H9 (cell line): ENCODE measurements around the gene HAND1. TPM values are rescaled to one million over a fixed set of nuclear protein-coding genes. Genes with fewer than 3 reads are reported as not detected.

Experiments
- DNase-seq: peaks from one replicate; pipeline ENCODE4 v3.0.0-alpha.2; 2017
- H2AFZ ChIP-seq: one replicate; pipeline ENCODE4 v1.6.1; 2013; ENCODE audit warnings: mild to moderate bottlenecking, low read length, control low read depth, moderate library complexity
- H2AK5ac ChIP-seq: 2 replicates; pipeline ENCODE4 v1.6.1; 2013; ENCODE audit warnings: low read length, control low read depth, mixed read lengths; ENCODE audit not compliant: insufficient read length
- H2BK120ac ChIP-seq: one replicate; pipeline ENCODE4 v1.6.1; 2013; ENCODE audit warnings: low read depth, mild to moderate bottlenecking, low read length, control low read depth, inconsistent platforms; ENCODE audit not compliant: poor library complexity, severe bottlenecking
- H2BK12ac ChIP-seq: 2 replicates; pipeline ENCODE4 v1.6.1; 2013; ENCODE audit warnings: low read length, control low read depth, mixed read lengths, low read depth; ENCODE audit not compliant: insufficient read length
- H2BK15ac ChIP-seq: 2 replicates; pipeline ENCODE4 v1.6.1; 2013; ENCODE audit warnings: low read depth, low read length, control low read depth
- H2BK20ac ChIP-seq: one replicate; pipeline ENCODE4 v1.6.1; 2013; ENCODE audit warnings: low read depth, mild to moderate bottlenecking, low read length, control low read depth, inconsistent platforms; ENCODE audit not compliant: poor library complexity, severe bottlenecking
- H2BK5ac ChIP-seq: 2 replicates; pipeline ENCODE4 v1.6.1; 2013; ENCODE audit warnings: low read length, control low read depth, mixed read lengths; ENCODE audit not compliant: insufficient read length
- H3K14ac ChIP-seq: 2 replicates; pipeline ENCODE4 v1.6.1; 2013; ENCODE audit warnings: low read length, control low read depth; ENCODE audit not compliant: insufficient read depth
- H3K18ac ChIP-seq: 2 replicates; pipeline ENCODE4 v1.6.1; 2013; ENCODE audit warnings: low read depth, mild to moderate bottlenecking, mixed read lengths, low read length, control low read depth; ENCODE audit not compliant: insufficient read length
- H3K23ac ChIP-seq: 2 replicates; pipeline ENCODE4 v1.6.1; 2013; ENCODE audit warnings: low read length, control low read depth, mixed read lengths, low read depth; ENCODE audit not compliant: insufficient read length
- H3K23me2 ChIP-seq: 2 replicates; pipeline ENCODE4 v1.6.1; 2013; ENCODE audit warnings: low read depth, mild to moderate bottlenecking, mixed read lengths, low read length, control low read depth; ENCODE audit not compliant: insufficient read length, poor library complexity, severe bottlenecking
- H3K27ac ChIP-seq: 2 replicates; pipeline ENCODE4 v1.5.1; 2013; ENCODE audit warnings: low read length, control low read depth, mixed read lengths, low read depth; ENCODE audit not compliant: insufficient read length
- H3K27me3 ChIP-seq: 2 replicates; pipeline ENCODE4 v1.6.1; 2013; ENCODE audit warnings: low read length, control low read depth, inconsistent platforms; ENCODE audit not compliant: insufficient read depth
- H3K4ac ChIP-seq: 2 replicates; pipeline ENCODE4 v1.6.1; 2013; ENCODE audit warnings: low read depth, mild to moderate bottlenecking, control low read depth, inconsistent platforms, low read length, moderate library complexity
- H3K4me1 ChIP-seq: 2 replicates; pipeline ENCODE4 v1.6.1; 2013; ENCODE audit warnings: low read length, control low read depth, inconsistent platforms; ENCODE audit not compliant: insufficient read depth
- H3K4me2 ChIP-seq: 2 replicates; pipeline ENCODE4 v1.6.1; 2013; ENCODE audit warnings: low read length, control low read depth, mixed read lengths; ENCODE audit not compliant: insufficient read length, insufficient read depth
- H3K56ac ChIP-seq: 2 replicates; pipeline ENCODE4 v1.6.1; 2013; ENCODE audit warnings: low read depth, mild to moderate bottlenecking, mixed read lengths, low read length, control low read depth; ENCODE audit not compliant: insufficient read length
- H3K79me1 ChIP-seq: 2 replicates; pipeline ENCODE4 v1.6.1; 2013; ENCODE audit warnings: low read depth, mild to moderate bottlenecking, moderate library complexity, low read length, control low read depth, inconsistent platforms; ENCODE audit not compliant: insufficient read depth, poor library complexity, severe bottlenecking
- H3K79me2 ChIP-seq: 2 replicates; pipeline ENCODE4 v1.6.1; 2013; ENCODE audit warnings: low read length, control low read depth, inconsistent platforms; ENCODE audit not compliant: insufficient read depth
- H3K9ac ChIP-seq: 2 replicates; pipeline ENCODE4 v1.6.1; 2013; ENCODE audit warnings: low read length, control low read depth, mixed read lengths; ENCODE audit not compliant: insufficient read length; ENCODE audit errors: extremely low read depth
- H3K9me3 ChIP-seq: one replicate; pipeline ENCODE4 v1.6.1; 2013; ENCODE audit warnings: low read depth, low read length, inconsistent platforms; ENCODE audit not compliant: control insufficient read depth
- H3T11ph ChIP-seq: one replicate; pipeline ENCODE4 v1.6.1; 2013; ENCODE audit warnings: mild to moderate bottlenecking, low read length, control low read depth, inconsistent platforms
- H4K20me1 ChIP-seq: one replicate; pipeline ENCODE4 v1.6.1; 2013; ENCODE audit not compliant: control insufficient read depth, insufficient read length, insufficient read depth
- H4K5ac ChIP-seq: 2 replicates; pipeline ENCODE4 v1.6.1; 2013; ENCODE audit warnings: low read depth, mild to moderate bottlenecking, mixed read lengths, low read length, control low read depth; ENCODE audit not compliant: insufficient read length
- H4K8ac ChIP-seq: replicated peaks from 2 replicates; pipeline ENCODE4 v1.6.1; 2013; ENCODE audit warnings: low read length, control low read depth, mixed read lengths, low read depth; ENCODE audit not compliant: insufficient read length
- H4K91ac ChIP-seq: 2 replicates; pipeline ENCODE4 v1.6.1; 2013; ENCODE audit warnings: low read depth, mild to moderate bottlenecking, moderate library complexity, mixed read lengths, low read length, control low read depth; ENCODE audit not compliant: insufficient read length
- H3K27ac Mint-ChIP-seq, 3 experiments: 2 replicates in 2 of 3; 3 replicates in 1 of 3; pipeline ENCODE4 v1.8.0; 2020 to 2021; ENCODE audit warnings: mixed read lengths in 3 of 3, mild to moderate bottlenecking in 1 of 3, moderate library complexity in 1 of 3
- H3K27me3 Mint-ChIP-seq: 2 replicates; pipeline ENCODE4 v1.8.0; 2021; ENCODE audit warnings: low read depth, mild to moderate bottlenecking, moderate library complexity, mixed read lengths
- H3K36me3 Mint-ChIP-seq, 3 experiments: 2 replicates in 2 of 3; 3 replicates in 1 of 3; pipeline ENCODE4 v1.8.0; 2020 to 2021; ENCODE audit warnings: low read depth in 3 of 3, mixed read lengths in 3 of 3; ENCODE audit not compliant: insufficient read depth in 1 of 3
- H3K4me1 Mint-ChIP-seq, 2 experiments: 2 replicates each; pipeline ENCODE4 v1.8.0; 2020; ENCODE audit warnings: mixed read lengths in 2 of 2
- H3K4me3 Mint-ChIP-seq, 2 experiments: 2 replicates in 1 of 2; 3 replicates in 1 of 2; pipeline ENCODE4 v1.8.0; 2020 to 2021; ENCODE audit warnings: mild to moderate bottlenecking in 2 of 2, mixed read lengths in 2 of 2, moderate library complexity in 1 of 2
- H3K9me3 Mint-ChIP-seq, 2 experiments: 2 replicates in 1 of 2; 3 replicates in 1 of 2; pipeline ENCODE4 v1.8.0; 2020; ENCODE audit warnings: mild to moderate bottlenecking in 2 of 2, mixed read lengths in 2 of 2, moderate library complexity in 1 of 2
- CTCF ChIP-seq: fragments of 200-600 bp; sonication (generic); conservative IDR thresholded peaks from 3 replicates; pipeline ENCODE4 v1.8.0; 2021; ENCODE audit warnings: antibody characterized with exemption, mild to moderate bottlenecking
- WGBS: extraction: QIAGEN DNeasy Blood & Tissue Kit; methylation state at CpG from one replicate; pipeline ENCODE4 v1.1.7; 2013; ENCODE audit warnings: missing lambda C conversion rate, low lambda C conversion rate, mixed read lengths; ENCODE audit not compliant: insufficient read length; ENCODE audit errors: extremely low coverage; 5-methylcytosine and 5-hydroxymethylcytosine counted together
- total RNA-seq: library from RNA; stranded (reverse); gene quantifications from 2 replicates; pipeline ENCODE4 v1.2.1, GENCODE V29; 2021

The HAND1 gene
- total RNA-seq, 1 experiment from 2014 or later: not detected

GRCh38 chr5:154505567-154505966, 27.5 kb upstream of the HAND1 start:
- Histone ChIP-seq H3K23ac (no peak overlapping the region), H2BK20ac (no peak overlapping the region), H2BK15ac (no peak overlapping the region), H3K56ac (no peak overlapping the region), H3K27ac (no peak overlapping the region), H2BK12ac (no peak overlapping the region), H3K4me2 (no peak overlapping the region), H4K8ac (no peak overlapping the region), H4K91ac (no peak overlapping the region), H4K5ac (no peak overlapping the region), H2AK5ac (no peak overlapping the region), H3T11ph (no peak overlapping the region), H3K4me1 (peaks cover 2% of the 10 kb centered on the region; the same call in 1 of the 2 replicates), H3K23me2 (no peaks in the 10 kb centered on the region), H2BK120ac (no peak overlapping the region), H3K14ac (no peak overlapping the region), H3K9me3 (no peaks in the 10 kb centered on the region), H3K79me2 (no peaks in the 10 kb centered on the region), H3K27me3 (no peaks in the 10 kb centered on the region), H2BK5ac (no peak overlapping the region), H3K4ac (no peak overlapping the region), H2AFZ (no peak overlapping the region), H3K9ac (no peak overlapping the region), H3K79me1 (no peaks in the 10 kb centered on the region), H3K18ac (no peak overlapping the region), H4K20me1 (no peaks in the 10 kb centered on the region)
- Mint-ChIP-seq H3K36me3 (no peaks in the 10 kb centered on the region), H3K9me3 (no peaks in the 10 kb centered on the region), H3K27me3 (peaks cover 11% of the 10 kb centered on the region), H3K4me3 (no peak overlapping the region), H3K4me1 (peaks cover 18 to 19% of the 10 kb centered on the region in 2 experiments), H3K27ac (no peak overlapping the region)
- TF ChIP-seq CTCF: peak; percentile 40; the same call in 2 of the 3 replicates
- WGBS: no CpG with 5 or more reads among the region's 10 CpGs
- DNase-seq: peak; percentile 65
